Right atrium auricular region (tissue), 2 donors: ENCODE results near the gene HCRTR2. TPM values are rescaled to one million over a fixed set of nuclear protein-coding genes. Genes with fewer than 3 reads are reported as not detected.
A peak's percentile ranks its signal among the peaks of the same experiment; 100 is the strongest.
"Not testable (repeated sequence)": the region's sequence is repeated elsewhere in the genome, so short reads cannot be mapped to it uniquely, and the experiment has no call there.

ENCODE experiments used
- DNase-seq: peaks from one replicate; pipeline ENCODE4 v3.0.0-alpha.2; 2019; ENCODE audit warnings: low spot score
- H3K27ac ChIP-seq, 2 donors: fragments of 200-600 bp; sonication (generic); 1 replicate in 1 of 2; 2 replicates in 1 of 2; pipeline ENCODE4 v1.5.1; 2016 to 2019
- H3K27me3 ChIP-seq, 2 donors: fragments of 200-600 bp; sonication (generic); one replicate each; pipeline versions ENCODE4 v1.5.1 to v1.6.0; 2017 to 2019
- H3K36me3 ChIP-seq: fragments of 200-600 bp; sonication (generic); one replicate; pipeline ENCODE4 v1.5.1; 2016
- H3K4me1 ChIP-seq, 2 donors: fragments of 200-600 bp; sonication (generic); one replicate each; pipeline versions ENCODE4 v1.5.1 to v1.6.0; 2017 to 2019
- H3K4me3 ChIP-seq, 2 donors: fragments of 200-600 bp; sonication (generic); 1 replicate in 1 of 2; 2 replicates in 1 of 2; pipeline ENCODE4 v1.5.1; 2017 to 2019; ENCODE audit warnings: mild to moderate bottlenecking in 1 of 2, moderate library complexity in 1 of 2
- H3K9me3 ChIP-seq, 2 donors: fragments of 200-600 bp; sonication (generic); one replicate each; pipeline ENCODE4 v1.5.1; 2019
- CTCF ChIP-seq, 2 donors: fragments of 200-600 bp; sonication (generic); IDR thresholded peaks; one replicate each; pipeline ENCODE4 v1.5.1; 2019; ENCODE audit warnings: antibody characterized with exemption in 2 of 2
- total RNA-seq, 2 donors: library from RNA; depleted of rRNA; stranded (reverse); fragments of >200 nt; gene quantifications; one replicate each; pipeline ENCODE4 v1.1.0, GENCODE V29; 2016

Gene HCRTR2
- total RNA-seq, 2 donors from 2014 or later: not detected

GRCh38 chr6:55227862-55228261, 53.5 kb downstream of the HCRTR2 start:
- Histone ChIP-seq H3K9me3 (no peaks in the 10 kb centered on the region), H3K27me3 (no peaks in the 10 kb centered on the region), H3K4me3 (no peak overlapping the region), H3K4me1 (no peaks in the 10 kb centered on the region), H3K27ac (no peak overlapping the region), H3K36me3 (no peaks in the 10 kb centered on the region)
- no peak for TF ChIP-seq CTCF (IDR thresholded peaks at IDR 0.05)
- DNase-seq: no peak

- Histone ChIP-seq H3K4me1 (no peaks in the 10 kb centered on the region), H3K9me3 (no peaks in the 10 kb centered on the region), H3K36me3 (no peaks in the 10 kb centered on the region), H3K27me3 (no peaks in the 10 kb centered on the region), H3K4me3 (no peak overlapping the region), H3K27ac (peak overlapping the region in 1 of 2 donors; percentile 18)
- TF ChIP-seq CTCF (IDR thresholded peaks at IDR 0.05): no peak
- DNase-seq: no peak
Observed at GRCh38 chr6:55239099-55239498, 64.8 kb downstream of the HCRTR2 start.

GRCh38 chr6:55240975-55241605, 66.8 kb downstream of the HCRTR2 start:
- H3K4me1 ChIP-seq, H3K9me3 ChIP-seq, DNase-seq, H3K27me3 ChIP-seq, H3K27ac ChIP-seq, H3K4me3 ChIP-seq, H3K36me3 ChIP-seq: not testable (repeated sequence)
- peak in 1 of 2 donors; percentile 64 for TF ChIP-seq CTCF (IDR thresholded peaks at IDR 0.05)

- Histone ChIP-seq H3K4me1 (no peaks in the 10 kb centered on the region), H3K9me3 (no peaks in the 10 kb centered on the region), H3K4me3 (no peak overlapping the region), H3K27ac (no peak overlapping the region), H3K36me3 (no peaks in the 10 kb centered on the region), H3K27me3 (no peaks in the 10 kb centered on the region)
- DNase-seq: no peak
- TF ChIP-seq CTCF (IDR thresholded peaks at IDR 0.05): no peak
Observed at GRCh38 chr6:55250400-55250799, 76.1 kb downstream of the HCRTR2 start.

- Histone ChIP-seq H3K4me3 (no peak overlapping the region), H3K4me1 (no peaks in the 10 kb centered on the region), H3K36me3 (no peaks in the 10 kb centered on the region), H3K9me3 (no peaks in the 10 kb centered on the region), H3K27me3 (no peaks in the 10 kb centered on the region), H3K27ac (no peak overlapping the region)
- no peak for TF ChIP-seq CTCF (IDR thresholded peaks at IDR 0.05)
- DNase-seq: no peak
Observed at GRCh38 chr6:55255113-55255512, 80.8 kb downstream of the HCRTR2 start.

- Histone ChIP-seq H3K4me1 (no peaks in the 10 kb centered on the region), H3K27ac (no peak overlapping the region), H3K36me3 (no peaks in the 10 kb centered on the region), H3K9me3 (no peaks in the 10 kb centered on the region), H3K4me3 (no peak overlapping the region), H3K27me3 (no peaks in the 10 kb centered on the region)
- no peak for DNase-seq
- no peak for TF ChIP-seq CTCF (IDR thresholded peaks at IDR 0.05)
Observed at GRCh38 chr6:55260181-55260580, 85.9 kb downstream of the HCRTR2 start.
